ENCODE measurements around the gene COPG2. TPM values are rescaled to one million over a fixed set of nuclear protein-coding genes. Genes with fewer than 3 reads are reported as not detected.

The COPG2 gene
- total and polyA plus RNA-seq, 2 of the 8 experiments (the other 6 are each of a cell fraction or from before 2014, with no cell fraction given) = 50.3 to 53.1 TPM

- TF ChIP-seq TBP (IDR thresholded peaks at IDR 0.05; ENCODE audit: low read depth, low read length) = no peak
- no peak for TF ChIP-seq RXRA (IDR thresholded peaks at IDR 0.05; ENCODE audit: insufficient read depth, low read depth, low read length)
- TF ChIP-seq MAX (IDR thresholded peaks at IDR 0.05) = no peak
- no peak overlapping the region for H3K4me3 ChIP-seq (ENCODE audit: extremely low read depth in 1 of 4, insufficient read depth in 2 of 4, low read depth in 3 of 4, low read length in 4 of 4)
- no peak for FAIRE-seq
- no peak overlapping the region for H2AFZ ChIP-seq (ENCODE audit: low read length)
- no peak overlapping the region for H3K18ac ChIP-seq (ENCODE audit: extremely low read depth, low read length)
- no peak overlapping the region for H2BK20ac ChIP-seq (ENCODE audit: low read length)
- WGBS, 2 experiments (ENCODE audit: extremely low coverage in 1 of 2, insufficient coverage in 1 of 2, insufficient read length in 1 of 2, insufficient replicate concordance in 2 of 2, low coverage in 1 of 2, low lambda C conversion rate in 2 of 2, missing lambda C conversion rate in 1 of 2) = 100% methylated on average over 1 of the region's 1 CpG; no CpG with 5 or more reads in 1 of the 2 experiments
- H3K4me1 ChIP-seq (replicated peaks in 1 of 4; ENCODE audit: control insufficient read depth in 3 of 4, insufficient read depth in 4 of 4, low read length in 3 of 4) = no peaks in the 10 kb centered on the region
- H3K56ac ChIP-seq (replicated peaks; ENCODE audit: insufficient read length, low read depth, low read length) = no peak overlapping the region
- H2AK5ac ChIP-seq (ENCODE audit: low read depth, low read length) = no peak overlapping the region
- no peak for DNase-seq (ENCODE audit: low read depth in 1 of 2, low spot score in 2 of 2)
- H2BK15ac ChIP-seq (ENCODE audit: low read length) = no peak overlapping the region
- H4K5ac ChIP-seq (ENCODE audit: insufficient read length, low read depth, low read length) = no peak overlapping the region
- CTCF ChIA-PET (ENCODE audit: partially characterized antibody) = interaction anchor here (0.8 kb wide), 1 partner anchor 8 kb away, joined by 3 read pairs; no protein-coding TSS in a partner anchor
- no peaks in the 10 kb centered on the region for H3K9me3 ChIP-seq (ENCODE audit: insufficient read depth in 2 of 2, low read depth in 1 of 2, low read length in 1 of 2)
- H4K20me1 ChIP-seq (replicated peaks in 1 of 2; ENCODE audit: control insufficient read depth in 1 of 2, insufficient read depth in 2 of 2, low read length in 2 of 2) = no peaks in the 10 kb centered on the region
- no peak overlapping the region for H4K8ac ChIP-seq (ENCODE audit: extremely low read depth, insufficient read depth, low read length)
- H3K4ac ChIP-seq (replicated peaks; ENCODE audit: insufficient read length, low read depth, low read length) = no peak overlapping the region
- POLR2A ChIA-PET (ENCODE audit: partially characterized antibody) = no interaction called here
- H3K79me1 ChIP-seq (ENCODE audit: low read depth, low read length) = no peaks in the 10 kb centered on the region
- H3K27me3 ChIP-seq (replicated peaks in 1 of 4; ENCODE audit: control insufficient read depth in 3 of 4, extremely low read depth in 1 of 4, insufficient read depth in 3 of 4, low read length in 3 of 4) = no peaks in the 10 kb centered on the region
- H2BK12ac ChIP-seq (ENCODE audit: low read depth, low read length) = no peak overlapping the region
- H4K91ac ChIP-seq (replicated peaks; ENCODE audit: insufficient read length, low read length) = no peak overlapping the region
- no peaks in the 10 kb centered on the region for H3K23me2 ChIP-seq (ENCODE audit: low read depth, low read length)
- peaks cover 1 to 29% (median 17%) of the 10 kb centered on the region in 4 experiments; a peak in 6 of 8 replicates for H3K36me3 ChIP-seq (ENCODE audit: control insufficient read depth in 2 of 4, insufficient read depth in 4 of 4, low read length in 3 of 4)
- no peak overlapping the region for H3K23ac ChIP-seq (ENCODE audit: insufficient read length)
- H3K4me2 ChIP-seq (ENCODE audit: insufficient read depth in 1 of 2, low read depth in 2 of 2, low read length in 2 of 2) = no peak overlapping the region
- H3K79me2 ChIP-seq (ENCODE audit: control insufficient read depth in 1 of 2, insufficient read depth in 2 of 2, low read length in 2 of 2) = no peaks in the 10 kb centered on the region
- H3K27ac ChIP-seq (ENCODE audit: low read depth, low read length) = no peak overlapping the region
- H2BK5ac ChIP-seq (ENCODE audit: low read depth, low read length) = no peak overlapping the region
- H2BK120ac ChIP-seq (replicated peaks; ENCODE audit: low read depth, low read length) = no peak overlapping the region
- no peak overlapping the region for H3K14ac ChIP-seq (ENCODE audit: insufficient read length)
- H3K9ac ChIP-seq (replicated peaks in 1 of 4; ENCODE audit: extremely low read depth in 1 of 4, low read depth in 3 of 4, low read length in 3 of 4) = no peak overlapping the region
Measured at GRCh38 chr7:130606161-130606560, 62.4 kb downstream of the COPG2 start.

Measured in H1 (cell line).